OCI-LY3 (cell line): ENCODE results near the gene C10orf95.

Experiments
- EZH2phosphoT487 ChIP-seq: fragments of 200-600 bp; shearing (Covaris generic); IDR thresholded peaks from 2 replicates; pipeline ENCODE4 v1.6.1; 2018; ENCODE audit warnings: antibody characterized with exemption, mixed run types, low read depth
- TF ChIP-seq, protein P1 (sequence below): fragments of 200-600, 300-600 bp; sonication (generic); IDR thresholded peaks from 2 replicates; pipeline ENCODE4 v1.5.1; 2014; ENCODE audit warnings: antibody characterized with exemption, low read length, low read depth

DNA sequence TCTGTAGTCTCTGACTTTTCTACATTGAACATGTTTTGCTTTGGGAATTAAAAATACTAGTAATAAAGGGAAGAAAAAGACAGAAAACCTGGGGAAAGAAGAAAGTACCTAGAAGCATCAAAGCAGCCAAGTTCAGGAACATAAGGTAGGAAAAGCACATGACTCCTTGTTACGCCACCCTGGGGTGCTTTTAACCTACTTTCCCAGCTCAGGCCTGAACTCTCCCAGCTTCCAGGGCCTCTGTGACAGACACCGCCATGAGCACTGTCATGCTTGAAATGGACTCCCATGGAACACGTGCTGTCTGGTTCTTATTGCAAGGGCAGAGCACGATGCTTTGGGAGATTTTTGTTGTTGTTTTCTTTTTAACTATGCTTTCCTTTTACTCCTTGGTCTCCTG is 39.8 kb upstream of the C10orf95 start:
- TF ChIP-seq, protein P1, sequence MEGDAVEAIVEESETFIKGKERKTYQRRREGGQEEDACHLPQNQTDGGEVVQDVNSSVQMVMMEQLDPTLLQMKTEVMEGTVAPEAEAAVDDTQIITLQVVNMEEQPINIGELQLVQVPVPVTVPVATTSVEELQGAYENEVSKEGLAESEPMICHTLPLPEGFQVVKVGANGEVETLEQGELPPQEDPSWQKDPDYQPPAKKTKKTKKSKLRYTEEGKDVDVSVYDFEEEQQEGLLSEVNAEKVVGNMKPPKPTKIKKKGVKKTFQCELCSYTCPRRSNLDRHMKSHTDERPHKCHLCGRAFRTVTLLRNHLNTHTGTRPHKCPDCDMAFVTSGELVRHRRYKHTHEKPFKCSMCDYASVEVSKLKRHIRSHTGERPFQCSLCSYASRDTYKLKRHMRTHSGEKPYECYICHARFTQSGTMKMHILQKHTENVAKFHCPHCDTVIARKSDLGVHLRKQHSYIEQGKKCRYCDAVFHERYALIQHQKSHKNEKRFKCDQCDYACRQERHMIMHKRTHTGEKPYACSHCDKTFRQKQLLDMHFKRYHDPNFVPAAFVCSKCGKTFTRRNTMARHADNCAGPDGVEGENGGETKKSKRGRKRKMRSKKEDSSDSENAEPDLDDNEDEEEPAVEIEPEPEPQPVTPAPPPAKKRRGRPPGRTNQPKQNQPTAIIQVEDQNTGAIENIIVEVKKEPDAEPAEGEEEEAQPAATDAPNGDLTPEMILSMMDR = no peak
- no peak for TF ChIP-seq EZH2phosphoT487
